Epithelial cell of esophagus (primary cell): ENCODE data around the gene PODN.
A peak's percentile ranks its signal among the peaks of the same experiment; 100 is the strongest.

Source experiments
- DNase-seq: peaks from one replicate; pipeline ENCODE4 v3.0.0; 2010; ENCODE audit warnings: low read depth
- H3K4me3 ChIP-seq: 2 replicates; pipeline ENCODE4 v1.5.1; 2011; ENCODE audit warnings: mild to moderate bottlenecking, low read length, control low read depth
- TF ChIP-seq, protein P1 (sequence below): IDR thresholded peaks from 2 replicates; pipeline ENCODE4 v1.5.1; 2011; ENCODE audit warnings: low read depth, mild to moderate bottlenecking, low read length, control low read depth, inconsistent platforms; ENCODE audit not compliant: insufficient read depth; ENCODE audit errors: missing control alignments

The PODN gene

GRCh38 chr1:53049574-53049967, 12.4 kb upstream of the PODN start:
- DNase-seq = no peak
- TF ChIP-seq, protein P1, sequence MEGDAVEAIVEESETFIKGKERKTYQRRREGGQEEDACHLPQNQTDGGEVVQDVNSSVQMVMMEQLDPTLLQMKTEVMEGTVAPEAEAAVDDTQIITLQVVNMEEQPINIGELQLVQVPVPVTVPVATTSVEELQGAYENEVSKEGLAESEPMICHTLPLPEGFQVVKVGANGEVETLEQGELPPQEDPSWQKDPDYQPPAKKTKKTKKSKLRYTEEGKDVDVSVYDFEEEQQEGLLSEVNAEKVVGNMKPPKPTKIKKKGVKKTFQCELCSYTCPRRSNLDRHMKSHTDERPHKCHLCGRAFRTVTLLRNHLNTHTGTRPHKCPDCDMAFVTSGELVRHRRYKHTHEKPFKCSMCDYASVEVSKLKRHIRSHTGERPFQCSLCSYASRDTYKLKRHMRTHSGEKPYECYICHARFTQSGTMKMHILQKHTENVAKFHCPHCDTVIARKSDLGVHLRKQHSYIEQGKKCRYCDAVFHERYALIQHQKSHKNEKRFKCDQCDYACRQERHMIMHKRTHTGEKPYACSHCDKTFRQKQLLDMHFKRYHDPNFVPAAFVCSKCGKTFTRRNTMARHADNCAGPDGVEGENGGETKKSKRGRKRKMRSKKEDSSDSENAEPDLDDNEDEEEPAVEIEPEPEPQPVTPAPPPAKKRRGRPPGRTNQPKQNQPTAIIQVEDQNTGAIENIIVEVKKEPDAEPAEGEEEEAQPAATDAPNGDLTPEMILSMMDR = no peak
- H3K4me3 ChIP-seq = no peak overlapping the region

DNA sequence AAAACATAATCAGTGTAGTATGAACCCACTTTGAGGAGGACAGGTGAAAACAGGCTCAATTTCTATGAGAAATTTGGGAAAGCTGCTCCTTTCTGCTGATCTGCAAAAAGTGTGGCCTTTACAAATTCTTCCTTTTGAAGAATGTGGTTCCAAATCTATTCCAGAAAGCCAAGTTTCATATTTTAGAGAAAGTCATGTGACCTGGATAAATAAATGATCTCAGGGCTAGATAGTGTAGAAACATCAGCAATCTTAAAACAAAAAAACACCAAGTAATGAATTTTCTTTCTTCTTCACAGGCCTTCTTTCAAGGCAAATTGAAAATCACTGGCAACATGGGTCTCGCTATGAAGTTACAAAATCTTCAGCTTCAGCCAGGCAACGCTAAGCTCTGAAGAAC, 11.7 kb upstream of the PODN start:
- no peak for DNase-seq
- TF ChIP-seq, protein P1 = no peak
- H3K4me3 ChIP-seq = no peak overlapping the region

DNA sequence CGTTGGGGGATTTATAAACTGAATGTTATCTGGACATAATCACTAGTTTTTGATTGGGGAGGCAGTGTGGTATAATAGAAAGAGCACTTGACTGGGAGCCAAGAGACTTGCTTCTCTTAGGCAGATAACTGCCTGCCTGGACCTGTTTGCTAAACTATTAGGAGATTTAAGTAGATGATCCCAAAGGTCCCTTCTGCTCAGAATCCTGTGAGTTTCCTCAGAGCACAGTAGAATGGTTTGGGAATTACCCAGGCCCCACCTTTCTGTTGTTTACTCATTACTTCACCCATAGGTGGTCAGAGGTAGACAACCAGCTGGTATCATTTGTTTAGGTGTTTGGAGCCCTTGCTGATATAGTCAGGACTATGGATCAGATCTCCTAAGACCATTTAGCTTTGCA, 10.3 kb upstream of the PODN start:
- DNase-seq = peak; percentile 60
- no peak overlapping the region for H3K4me3 ChIP-seq
- TF ChIP-seq, protein P1 = no peak

DNA sequence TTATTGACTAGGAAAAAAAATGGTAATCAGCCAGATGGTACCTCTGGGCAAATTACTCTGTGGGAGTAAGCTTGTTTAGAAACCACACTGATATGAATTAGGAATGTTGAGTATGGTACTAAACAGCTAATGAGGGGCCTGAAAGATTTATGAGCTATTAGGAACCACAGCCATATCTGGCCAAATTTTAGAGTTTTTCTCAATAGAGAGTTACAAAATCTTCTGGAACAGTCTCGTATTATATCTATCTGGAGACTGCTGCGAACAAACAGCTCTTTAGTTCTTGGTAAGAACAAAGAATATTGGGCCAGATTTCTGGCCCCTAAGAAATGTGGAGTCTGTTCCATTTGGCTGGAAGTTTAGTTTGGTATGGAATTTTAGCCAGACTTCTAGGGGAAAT, 4.9 kb upstream of the PODN start:
- no peak for DNase-seq
- TF ChIP-seq, protein P1 = no peak
- no peak overlapping the region for H3K4me3 ChIP-seq

DNA sequence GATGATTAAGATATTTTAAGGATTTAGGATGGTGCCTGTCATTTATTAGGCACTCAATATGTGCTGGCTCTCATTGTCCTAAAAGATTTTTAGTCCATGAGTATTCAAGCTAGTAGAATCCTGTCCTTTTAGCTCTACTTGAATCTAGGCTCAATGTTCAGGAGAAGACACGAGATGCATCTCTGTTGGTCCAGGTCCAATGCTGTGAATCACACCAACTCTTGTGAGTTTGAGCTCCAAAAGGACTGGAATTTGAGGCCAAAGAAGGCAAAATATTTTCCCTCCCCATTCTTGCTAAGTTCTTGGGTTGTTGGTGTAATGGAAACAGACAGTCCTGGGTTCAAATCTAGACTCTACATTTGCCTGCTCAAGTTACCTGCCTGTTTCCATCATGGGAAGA, 1.4 kb upstream of the PODN start:
- no peak overlapping the region for H3K4me3 ChIP-seq
- TF ChIP-seq, protein P1 = no peak
- DNase-seq = no peak

- TF ChIP-seq, protein P1 = no peak
- DNase-seq = no peak
- H3K4me3 ChIP-seq = no peak overlapping the region
These were observed 722 bp upstream of the PODN start for GRCh38 chr1:53061123-53061858.

- TF ChIP-seq, protein P1 = no peak
- DNase-seq = no peak
- no peak overlapping the region for H3K4me3 ChIP-seq
These were observed 937 bp downstream of the PODN start for GRCh38 chr1:53062708-53063591.
